IMR-90 (cell line): ENCODE results near the gene ACBD7. TPM values are rescaled to one million over a fixed set of nuclear protein-coding genes. Genes with fewer than 3 reads are reported as not detected.

ENCODE experiments used
- ATAC-seq: fragments of 200-7000 bp; cut with Tn5 transposase; 2 replicates; pipeline ENCODE4 v1.9.1; 2020; ENCODE audit warnings: low read depth, mild to moderate bottlenecking, moderate library complexity
- BruUV-seq: library from RNA; stranded (reverse); fragments of 400-500 nt; replicated peaks from 2 replicates; lab custom pipeline; 2021; lab: Mats Ljungman, UMichigan
- CTCF ChIA-PET: fragments of 300-600 bp; formaldehyde crosslinking; extraction: SDS; loops from one replicate; lab custom pipeline; 2021; ENCODE audit warnings: antibody characterized with exemption; lab: Yijun Ruan, JAX
- POLR2A ChIA-PET: fragments of 300-600 bp; sonication (Branson Sonifier 250); formaldehyde crosslinking; loops from one replicate; lab custom pipeline; 2022; ENCODE audit warnings: antibody characterized with exemption; ENCODE audit not compliant: unreplicated experiment; lab: Charles Lee
- DNase-seq: peaks from one replicate; pipeline ENCODE4 v3.0.0; 2013
- H2AFZ ChIP-seq: replicated peaks from 2 replicates; pipeline ENCODE3; 2013; ENCODE audit warnings: low read length, mild to moderate bottlenecking; ENCODE audit not compliant: poor library complexity
- H2AK5ac ChIP-seq: 2 replicates; pipeline ENCODE4 v1.6.1; 2013; ENCODE audit warnings: low read depth, low read length, inconsistent platforms
- H2AK9ac ChIP-seq: replicated peaks from 2 replicates; pipeline ENCODE3; 2013; ENCODE audit warnings: mild to moderate bottlenecking, low read depth, low read length, moderate library complexity; ENCODE audit not compliant: poor library complexity
- H2BK120ac ChIP-seq: 2 replicates; pipeline ENCODE4 v1.6.1; 2013; ENCODE audit warnings: low read depth, low read length, inconsistent platforms
- H2BK15ac ChIP-seq: 3 replicates; pipeline ENCODE4 v1.6.1; 2013; ENCODE audit warnings: low read depth, low read length, inconsistent platforms
- H2BK20ac ChIP-seq: 2 replicates; pipeline ENCODE4 v1.6.1; 2013; ENCODE audit warnings: low read depth, mild to moderate bottlenecking, inconsistent platforms, low read length, moderate library complexity
- H2BK5ac ChIP-seq: 2 replicates; pipeline ENCODE4 v1.6.1; 2013; ENCODE audit warnings: mild to moderate bottlenecking, low read depth, low read length, inconsistent platforms; ENCODE audit not compliant: poor library complexity, severe bottlenecking
- H3K14ac ChIP-seq: replicated peaks from 2 replicates; pipeline ENCODE4 v1.6.1; 2013; ENCODE audit warnings: low read depth, low read length, inconsistent platforms
- H3K18ac ChIP-seq: 2 replicates; pipeline ENCODE4 v1.6.1; 2013; ENCODE audit warnings: low read depth, low read length, control low read depth
- H3K23ac ChIP-seq: 2 replicates; pipeline ENCODE4 v1.6.1; 2013; ENCODE audit warnings: low read depth, low read length, inconsistent platforms
- H3K27ac ChIP-seq: 2 replicates; pipeline ENCODE4 v1.5.1; 2013; ENCODE audit warnings: mild to moderate bottlenecking, control low read depth, low read length; ENCODE audit not compliant: insufficient read depth
- H3K27me3 ChIP-seq: 2 replicates; pipeline ENCODE4 v1.6.1; 2013; ENCODE audit warnings: low read length; ENCODE audit not compliant: control insufficient read depth, insufficient read depth
- H3K36me3 ChIP-seq: 2 replicates; pipeline ENCODE4 v1.6.1; 2013; ENCODE audit warnings: low read length, mixed read lengths; ENCODE audit not compliant: control insufficient read depth, insufficient read depth
- H3K4ac ChIP-seq: 2 replicates; pipeline ENCODE4 v1.6.1; 2013; ENCODE audit warnings: low read depth, low read length, inconsistent platforms
- H3K4me1 ChIP-seq: 2 replicates; pipeline ENCODE4 v1.6.1; 2013; ENCODE audit warnings: low read length, mixed read lengths; ENCODE audit not compliant: control insufficient read depth, insufficient read depth
- H3K4me2 ChIP-seq: 2 replicates; pipeline ENCODE4 v1.6.1; 2013; ENCODE audit warnings: low read depth, mild to moderate bottlenecking, control low read depth, low read length, moderate library complexity
- H3K4me3 ChIP-seq: 2 replicates; pipeline ENCODE4 v1.5.1; 2013; ENCODE audit warnings: low read depth, mild to moderate bottlenecking, control low read depth, low read length, moderate library complexity; ENCODE audit not compliant: insufficient read depth
- H3K56ac ChIP-seq: 2 replicates; pipeline ENCODE4 v1.6.1; 2013; ENCODE audit warnings: low read length, inconsistent platforms; ENCODE audit not compliant: insufficient read depth; ENCODE audit errors: extremely low read depth
- H3K79me1 ChIP-seq, 2 experiments: 2 replicates each; pipeline ENCODE4 v1.6.1; 2013; ENCODE audit warnings: low read length in 2 of 2, inconsistent platforms in 1 of 2, low read depth in 1 of 2
- H3K9ac ChIP-seq: 2 replicates; pipeline ENCODE4 v1.6.1; 2013; ENCODE audit warnings: low read depth, low read length, control low read depth
- H3K9me1 ChIP-seq: 2 replicates; pipeline ENCODE4 v1.6.1; 2013; ENCODE audit warnings: low read length, inconsistent platforms; ENCODE audit not compliant: insufficient read depth
- H3K9me3 ChIP-seq: 2 replicates; pipeline ENCODE4 v1.6.1; 2013; ENCODE audit warnings: low read length; ENCODE audit not compliant: control insufficient read depth, insufficient read depth
- H4K20me1 ChIP-seq: 2 replicates; pipeline ENCODE4 v1.6.1; 2013; ENCODE audit warnings: low read length, inconsistent platforms; ENCODE audit not compliant: insufficient read depth
- H4K5ac ChIP-seq: 2 replicates; pipeline ENCODE4 v1.6.1; 2013; ENCODE audit warnings: mild to moderate bottlenecking, low read depth, low read length, control low read depth
- H4K8ac ChIP-seq, 2 experiments: 2 replicates each; pipeline ENCODE4 v1.6.1; 2013; ENCODE audit warnings: low read depth in 2 of 2, low read length in 2 of 2, control low read depth in 1 of 2, inconsistent platforms in 1 of 2
- H4K91ac ChIP-seq: 2 replicates; pipeline ENCODE4 v1.6.1; 2013; ENCODE audit warnings: low read depth, low read length, inconsistent platforms; ENCODE audit not compliant: insufficient read depth
- BHLHE40 ChIP-seq: fragments of 150-350 bp; IDR thresholded peaks from 2 replicates; pipeline ENCODE4 v1.6.1; 2016; ENCODE audit warnings: mild to moderate bottlenecking, low read depth, low read length
- CEBPB ChIP-seq: IDR thresholded peaks from 2 replicates; pipeline ENCODE4 v1.6.1; 2012; ENCODE audit warnings: low read depth, low read length, improper control_type of control experiment
- CHD1 ChIP-seq: IDR thresholded peaks from 2 replicates; pipeline ENCODE4 v1.6.1; 2012; ENCODE audit warnings: low read depth, low read length, improper control_type of control experiment
- CTCF ChIP-seq: conservative IDR thresholded peaks from 2 replicates; pipeline ENCODE4 v1.5.1; 2012; ENCODE audit warnings: mild to moderate bottlenecking, low read depth, low read length, improper control_type of control experiment
- FOS ChIP-seq: fragments of 150-350 bp; IDR thresholded peaks from 2 replicates; pipeline ENCODE4 v1.6.1; 2016; ENCODE audit warnings: low read depth, low read length
- MAFK ChIP-seq: IDR thresholded peaks from 2 replicates; pipeline ENCODE4 v1.6.1; 2012; ENCODE audit warnings: low read depth, low read length, improper control_type of control experiment
- MAZ ChIP-seq: IDR thresholded peaks from 2 replicates; pipeline ENCODE4 v1.6.1; 2012; ENCODE audit warnings: low read depth, mild to moderate bottlenecking, low read length, improper control_type of control experiment, moderate library complexity, borderline replicate concordance
- MXI1 ChIP-seq: IDR thresholded peaks from 2 replicates; pipeline ENCODE4 v1.6.1; 2012; ENCODE audit warnings: low read depth, mild to moderate bottlenecking, low read length, moderate library complexity, borderline replicate concordance
- NFE2L2 ChIP-seq: fragments of 150-350 bp; IDR thresholded peaks from 2 replicates; pipeline ENCODE4 v1.6.1; 2016; ENCODE audit warnings: low read depth, mild to moderate bottlenecking, low read length
- POLR2A ChIP-seq: IDR thresholded peaks from 2 replicates; pipeline ENCODE4 v1.6.1; 2012; ENCODE audit warnings: mild to moderate bottlenecking, low read depth, low read length
- RCOR1 ChIP-seq: IDR thresholded peaks from 2 replicates; pipeline ENCODE4 v1.6.1; 2012; ENCODE audit warnings: mild to moderate bottlenecking, low read length, improper control_type of control experiment; ENCODE audit not compliant: insufficient replicate concordance
- RFX5 ChIP-seq: IDR thresholded peaks from 2 replicates; pipeline ENCODE4 v1.8.0; 2012; ENCODE audit warnings: low read depth, mild to moderate bottlenecking, low read length, moderate library complexity
- SMC3 ChIP-seq: fragments of 150-350 bp; IDR thresholded peaks from 2 replicates; pipeline ENCODE4 v1.6.1; 2016; ENCODE audit warnings: low read depth, mild to moderate bottlenecking, antibody characterized with exemption, low read length, moderate library complexity
- USF2 ChIP-seq: fragments of 150-350 bp; IDR thresholded peaks from 2 replicates; pipeline ENCODE4 v1.6.1; 2017; ENCODE audit warnings: mild to moderate bottlenecking, antibody characterized with exemption, low read length, low read depth
- WGBS, 2 experiments: methylation state at CpG; one replicate each; pipeline versions ENCODE4 v1.1.5 to v1.1.7; 2013; ENCODE audit warnings: missing lambda C conversion rate in 2 of 2; ENCODE audit not compliant: insufficient read length in 1 of 2; ENCODE audit errors: extremely low coverage in 2 of 2; 5-methylcytosine and 5-hydroxymethylcytosine counted together
- dilution Hi-C: fragments of 300-500 bp; cut with HindIII; formaldehyde crosslinking; loops from one replicate; pipeline ENCODE4 v1.14.3; 2018; ENCODE audit warnings: low sequenced_read_pairs; ENCODE audit not compliant: unreplicated experiment
- in situ Hi-C: fragments of 300-500 bp; cut with MboI; formaldehyde crosslinking; loops from 3 replicates; pipeline ENCODE4 v1.14.3; 2019; ENCODE audit warnings: low sequenced_read_pairs, inconsistent platforms, mixed read lengths
- intact Hi-C: fragments of 100-400 bp; cut with micrococcal nuclease; formaldehyde crosslinking; loops from 2 replicates; pipeline ENCODE4 v1.10.0; 2022
- polyA plus RNA-seq, 3 experiments: library from polyadenylated mRNA; depleted of rRNA; stranded (reverse); fragments of >200 nt; gene quantifications; 2 replicates each; pipeline ENCODE4 v1.2.3, GENCODE V29; 2012; ENCODE audit warnings: low replicate concordance in 1 of 3
- total RNA-seq: library from RNA; depleted of rRNA; stranded (reverse); fragments of >200 nt; gene quantifications from 2 replicates; pipeline ENCODE4 v1.2.3, GENCODE V29; 2012

Gene ACBD7
- total and polyA plus RNA-seq, 2 of the 4 experiments (the other 2 are of a cell fraction): 0.29 to 0.54 TPM

- peaks cover 8% of the 10 kb centered on the region for H3K9me1 ChIP-seq
- ChIA-PET CTCF (no interaction called here), POLR2A (no interaction called here)
- H3K4me3 ChIP-seq: no peak overlapping the region
- in situ Hi-C loops: no loop called here
- no peak overlapping the region for H3K4ac ChIP-seq
- no peak overlapping the region for H2AK5ac ChIP-seq
- H3K79me1 ChIP-seq: peaks cover 6 to 11% of the 10 kb centered on the region in 2 experiments; a peak in 3 of 4 replicates
- no peak overlapping the region for H3K18ac ChIP-seq
- H4K5ac ChIP-seq: no peak overlapping the region
- no peaks in the 10 kb centered on the region for H3K27me3 ChIP-seq
- no peak overlapping the region for H3K4me2 ChIP-seq
- no peak overlapping the region for H2BK20ac ChIP-seq
- H3K9ac ChIP-seq: no peak overlapping the region
- no CpG with 5 or more reads among the region's 5 CpGs for WGBS, 2 experiments
- no peak overlapping the region for H3K56ac ChIP-seq
- ATAC-seq (no peak), DNase-seq (no peak)
- BruUV-seq: no TSS peak
- no peak overlapping the region for H2BK5ac ChIP-seq
- intact Hi-C loops: no loop called here
- dilution Hi-C loops: no loop called here
- H2AFZ ChIP-seq: no peak overlapping the region
- no peak overlapping the region for H2BK120ac ChIP-seq
- no peak overlapping the region for H3K23ac ChIP-seq
- no peak overlapping the region for H4K8ac ChIP-seq
- H2AK9ac ChIP-seq: no peak overlapping the region
- no peaks in the 10 kb centered on the region for H4K20me1 ChIP-seq
- peaks cover 19% of the 10 kb centered on the region for H3K36me3 ChIP-seq
- TF ChIP-seq CHD1: no peak
- TF ChIP-seq USF2: no peak
- no peak for TF ChIP-seq BHLHE40
- no peak for TF ChIP-seq NFE2L2
- TF ChIP-seq POLR2A: no peak
- no peak for TF ChIP-seq CEBPB
- no peak for TF ChIP-seq MAZ
- no peak for TF ChIP-seq SMC3
- TF ChIP-seq FOS: no peak
- TF ChIP-seq RFX5: no peak
- TF ChIP-seq MXI1: no peak
- TF ChIP-seq CTCF: no peak
- no peak for TF ChIP-seq RCOR1
- no peak for TF ChIP-seq MAFK
- no peak overlapping the region for H3K27ac ChIP-seq
- H2BK15ac ChIP-seq: no peak overlapping the region
- H3K14ac ChIP-seq: no peak overlapping the region
- H3K4me1 ChIP-seq: peaks cover 2% of the 10 kb centered on the region
- H3K9me3 ChIP-seq: no peaks in the 10 kb centered on the region
- no peak overlapping the region for H4K91ac ChIP-seq
These were observed 27.6 kb upstream of the ACBD7 start for GRCh38 chr10:15116225-15116624.
